ENCODE measurements around the gene HLA-B. TPM values are rescaled to one million over a fixed set of nuclear protein-coding genes. Genes with fewer than 3 reads are reported as not detected.
A peak's percentile ranks its signal among the peaks of the same experiment; 100 is the strongest.

Gene HLA-B
- polyA plus RNA-seq, 3 donors = 5,055 to 6,999 (median 6,126) TPM

- no peak for TF ChIP-seq CTCF (IDR thresholded peaks at IDR 0.05)
- peaks cover 26 to 32% of the 10 kb centered on the region in 2 donors for H3K36me3 ChIP-seq (replicated peaks in 1 of 2; ENCODE audit: control insufficient read depth in 1 of 2, insufficient read depth in 2 of 2, low read length in 2 of 2)
- Mint-ChIP-seq H3K9me3 (peaks cover 0 to 4% (median 0%) of the 10 kb centered on the region in 7 donors), H3K36me3 (peaks cover 35 to 38% of the 10 kb centered on the region in 2 donors), H3K27me3 (ENCODE audit: low read depth in 3 of 3) (peaks cover 2 to 18% (median 2%) of the 10 kb centered on the region in 3 donors), H3K4me3 (no peak overlapping the region), H3K4me1 (peaks cover 39% of the 10 kb centered on the region), H3K27ac (peak overlapping the region in 4 of 7 donors; percentile 17 to 77 (median 46))
- peaks cover 54% of the 10 kb centered on the region for H4K20me1 ChIP-seq (ENCODE audit: insufficient read depth, low read length)
- H3K27ac ChIP-seq (ENCODE audit: low read depth in 1 of 2, low read length in 2 of 2) = no peak overlapping the region
- no peaks in the 10 kb centered on the region for H3K27me3 ChIP-seq (ENCODE audit: control insufficient read depth in 2 of 2, insufficient read depth in 2 of 2, low read length in 2 of 2)
- peaks cover 27% of the 10 kb centered on the region for H3K79me2 ChIP-seq (ENCODE audit: insufficient read depth, low read length)
- H3K9me3 ChIP-seq (replicated peaks in 1 of 2; ENCODE audit: control insufficient read depth in 1 of 2, insufficient read depth in 1 of 2, low read length in 2 of 2) = no peaks in the 10 kb centered on the region
- no peak for DNase-seq
- H3K4me2 ChIP-seq (replicated peaks; ENCODE audit: extremely low read depth, low read length, poor library complexity, severe bottlenecking) = no peak overlapping the region
- intact Hi-C loops (cut with micrococcal nuclease) = loop anchor here (5.0 kb wide), 2 partner anchors 39 to 84 kb away; no protein-coding TSS in a partner anchor
- WGBS (ENCODE audit: insufficient coverage) = no CpG with 5 or more reads among the region's 3 CpGs
- H3K4me3 ChIP-seq (replicated peaks in 1 of 3; ENCODE audit: low read depth in 2 of 3, low read length in 3 of 3) = no peak overlapping the region
- peaks cover 25 to 30% of the 10 kb centered on the region in 2 donors for H3K4me1 ChIP-seq (ENCODE audit: control insufficient read depth in 1 of 2, insufficient read depth in 2 of 2, low read length in 2 of 2)
- no peak overlapping the region for H3K9ac ChIP-seq (ENCODE audit: insufficient read depth, low read length, poor library complexity, severe bottlenecking)
- no peak overlapping the region for H2AFZ ChIP-seq (ENCODE audit: insufficient read depth, low read depth, low read length, poor library complexity, severe bottlenecking)
These were observed 6.0 kb downstream of the HLA-B start for GRCh38 chr6:31351033-31351380.

- H3K9me3 Mint-ChIP-seq = peaks cover 0 to 4% (median 0%) of the 10 kb centered on the region in 7 donors
- Histone ChIP-seq H2AFZ (ENCODE audit: insufficient read depth, low read depth, low read length, poor library complexity, severe bottlenecking) (no peak overlapping the region), H3K27me3 (ENCODE audit: control insufficient read depth in 2 of 2, insufficient read depth in 2 of 2, low read length in 2 of 2) (no peaks in the 10 kb centered on the region), H3K9ac (ENCODE audit: insufficient read depth, low read length, poor library complexity, severe bottlenecking) (no peak overlapping the region), H3K4me1 (ENCODE audit: control insufficient read depth in 1 of 2, insufficient read depth in 2 of 2, low read length in 2 of 2) (peaks cover 21 to 27% of the 10 kb centered on the region in 2 donors), H3K9me3 (replicated peaks in 1 of 2; ENCODE audit: control insufficient read depth in 1 of 2, insufficient read depth in 1 of 2, low read length in 2 of 2) (no peaks in the 10 kb centered on the region), H3K79me2 (ENCODE audit: insufficient read depth, low read length) (peaks cover 22% of the 10 kb centered on the region), H3K36me3 (replicated peaks in 1 of 2; ENCODE audit: control insufficient read depth in 1 of 2, insufficient read depth in 2 of 2, low read length in 2 of 2) (peaks cover 20 to 26% of the 10 kb centered on the region in 2 donors), H3K27ac (ENCODE audit: low read depth in 1 of 2, low read length in 2 of 2) (no peak overlapping the region), H3K4me2 (replicated peaks; ENCODE audit: extremely low read depth, low read length, poor library complexity, severe bottlenecking) (no peak overlapping the region), H4K20me1 (ENCODE audit: insufficient read depth, low read length) (peaks cover 48% of the 10 kb centered on the region), H3K4me3 (replicated peaks in 1 of 3; ENCODE audit: low read depth in 2 of 3, low read length in 3 of 3) (no peak overlapping the region)
- peaks cover 2 to 15% (median 2%) of the 10 kb centered on the region in 3 donors for H3K27me3 Mint-ChIP-seq (ENCODE audit: low read depth in 3 of 3)
- peaks cover 35% of the 10 kb centered on the region for H3K4me1 Mint-ChIP-seq
- H3K4me3 Mint-ChIP-seq = no peak overlapping the region
- peak in 1 of 3 donors; percentile 20 for DNase-seq
- no peak for TF ChIP-seq CTCF (IDR thresholded peaks at IDR 0.05)
- WGBS (ENCODE audit: insufficient coverage) = 64% methylated on average over 5 of the region's 11 CpGs
- peak overlapping the region in 2 of 7 donors; percentile 4 to 30 for H3K27ac Mint-ChIP-seq
- peaks cover 29 to 32% of the 10 kb centered on the region in 2 donors for H3K36me3 Mint-ChIP-seq
- intact Hi-C loops (cut with micrococcal nuclease) = loop anchor here (5.0 kb wide), 2 partner anchors 38 to 83 kb away; no protein-coding TSS in a partner anchor
These were observed 6.6 kb downstream of the HLA-B start for GRCh38 chr6:31350196-31351032.
